NCI-H510A treated with DMSO at 0.1 percent for 48 hours (cell line): Measurements from ENCODE around the gene SLC27A4.
A peak's percentile ranks its signal among the peaks of the same experiment; 100 is the strongest.

Experiments
- DNase-seq: peaks from one replicate; lab custom pipeline; 2025; lab: John Stamatoyannopoulos, UW

Gene SLC27A4

GRCh38 chr9:128339761-128340690 is at the start of gene SLC27A4:
Gene SLC27A4, plus strand, starts transcription at chr9:128340527. Its CDS starts 2,606 bp downstream, at chr9:128343133.
- DNase-seq, result peak; percentile 72

GRCh38 chr9:128292009-128292408 is 48.3 kb upstream of the SLC27A4 start:
- DNase-seq, result no peak

- no peak for DNase-seq
Observed at GRCh38 chr9:128293091-128293490, 47.2 kb upstream of the SLC27A4 start.

GRCh38 chr9:128294142-128294541 is 46.2 kb upstream of the SLC27A4 start:
- no peak for DNase-seq

- no peak for DNase-seq
Observed at GRCh38 chr9:128296340-128297220, 43.7 kb upstream of the SLC27A4 start.

GRCh38 chr9:128297221-128297773 is 43.0 kb upstream of the SLC27A4 start:
- no peak for DNase-seq

- no peak for DNase-seq
Observed at GRCh38 chr9:128298535-128299482, 41.5 kb upstream of the SLC27A4 start.

GRCh38 chr9:128304136-128304970 is 36.0 kb upstream of the SLC27A4 start:
- no peak for DNase-seq

- no peak for DNase-seq
Observed at GRCh38 chr9:128304971-128305288, 35.4 kb upstream of the SLC27A4 start.

- DNase-seq, result no peak
Observed at GRCh38 chr9:128309551-128309950, 30.8 kb upstream of the SLC27A4 start.

GRCh38 chr9:128310461-128310860 is 29.9 kb upstream of the SLC27A4 start:
- DNase-seq, result no peak

GRCh38 chr9:128314697-128315096 is 25.6 kb upstream of the SLC27A4 start:
- DNase-seq, result no peak

GRCh38 chr9:128316421-128316820 is 23.9 kb upstream of the SLC27A4 start:
- DNase-seq, result no peak

- DNase-seq, result no peak
Observed at GRCh38 chr9:128317629-128318028, 22.7 kb upstream of the SLC27A4 start.

GRCh38 chr9:128321343-128321742 is 19.0 kb upstream of the SLC27A4 start:
- no peak for DNase-seq

GRCh38 chr9:128321879-128322403 is 18.4 kb upstream of the SLC27A4 start:
- peak; percentile 87 for DNase-seq

- DNase-seq, result peak; percentile 96
Observed at GRCh38 chr9:128322404-128323211, 17.7 kb upstream of the SLC27A4 start, which contains the start of the genes COQ4 and TRUB2. Gene COQ4, plus strand, starts transcription at chr9:128322839. Its CDS starts 20 bp downstream, at chr9:128322859. Gene TRUB2, minus strand, starts transcription at chr9:128322447. Its CDS starts 39 bp downstream, at chr9:128322408.

GRCh38 chr9:128323212-128323730 is 17.1 kb upstream of the SLC27A4 start:
- no peak for DNase-seq

- no peak for DNase-seq
Observed at GRCh38 chr9:128323791-128324190, 16.5 kb upstream of the SLC27A4 start.
